Nucleus accumbens (tissue), 56 donors: ENCODE data around the gene ARL6IP6.

Experiments
- DNase-seq, 56 donors: peaks; one replicate each; lab custom pipeline; 2025; lab: John Stamatoyannopoulos, UW

Gene ARL6IP6

GRCh38 chr2:152792974-152793373, 74.6 kb downstream of the ARL6IP6 start:
- DNase-seq, result no peak

DNA sequence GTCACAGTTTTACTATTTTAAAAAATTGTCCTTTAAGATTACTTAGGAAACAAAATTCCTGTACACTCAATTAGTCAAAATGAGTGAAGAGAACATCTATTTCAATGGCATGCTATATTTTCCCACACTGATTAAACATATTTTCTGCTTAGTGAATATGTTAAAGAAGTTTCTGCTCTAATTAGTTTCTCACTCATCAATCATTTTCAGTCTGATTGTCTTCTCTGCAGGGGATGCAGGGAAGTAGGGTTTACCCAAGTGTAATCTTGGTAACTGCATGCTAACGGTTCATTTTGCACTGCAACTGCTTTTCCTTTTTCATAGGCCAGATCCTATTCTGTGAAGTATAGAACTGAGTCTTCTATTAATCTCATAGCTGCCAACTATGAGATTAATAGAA, 78.5 kb downstream of the ARL6IP6 start:
- no peak for DNase-seq

- DNase-seq, result no peak
Observed at GRCh38 chr2:152804687-152805408, 86.4 kb downstream of the ARL6IP6 start.

- no peak for DNase-seq
Observed at GRCh38 chr2:152811916-152812315, 93.5 kb downstream of the ARL6IP6 start.
